HG03565 (cell line): ENCODE results near the gene SSR1.

Experiments used
- ATAC-seq: cut with Tn5 transposase; IDR thresholded peaks from one replicate; pipeline ENCODE4 v1.9.1; 2021; ENCODE audit warnings: mild to moderate bottlenecking, moderate library complexity; ENCODE audit not compliant: unreplicated experiment

Gene SSR1

GRCh38 chr6:7218406-7218988 is 94.5 kb downstream of the SSR1 start:
- ATAC-seq: no peak
